ENCODE measurements around the gene PPP1R13B.

PPP1R13B gene

DNA sequence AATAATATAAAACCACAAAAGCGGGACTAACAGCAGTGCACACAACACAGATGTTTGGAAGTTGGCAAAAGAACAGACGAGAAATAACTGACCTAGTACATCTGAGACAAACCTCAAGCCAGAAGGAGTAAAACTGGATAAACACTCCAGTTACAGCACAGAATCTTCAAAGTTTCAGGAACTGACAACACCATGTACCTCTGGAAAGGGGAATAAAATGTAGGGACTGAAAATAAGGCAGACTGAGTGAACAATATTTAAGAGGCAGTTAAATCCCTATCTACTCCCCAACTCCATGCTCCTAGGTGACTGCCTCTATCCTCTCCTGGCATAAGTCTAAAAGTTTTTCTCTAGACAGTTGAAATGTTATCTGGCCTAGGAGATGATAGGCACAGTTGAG is 73.9 kb downstream of the PPP1R13B start:
- no peak for DNase-seq

DNA sequence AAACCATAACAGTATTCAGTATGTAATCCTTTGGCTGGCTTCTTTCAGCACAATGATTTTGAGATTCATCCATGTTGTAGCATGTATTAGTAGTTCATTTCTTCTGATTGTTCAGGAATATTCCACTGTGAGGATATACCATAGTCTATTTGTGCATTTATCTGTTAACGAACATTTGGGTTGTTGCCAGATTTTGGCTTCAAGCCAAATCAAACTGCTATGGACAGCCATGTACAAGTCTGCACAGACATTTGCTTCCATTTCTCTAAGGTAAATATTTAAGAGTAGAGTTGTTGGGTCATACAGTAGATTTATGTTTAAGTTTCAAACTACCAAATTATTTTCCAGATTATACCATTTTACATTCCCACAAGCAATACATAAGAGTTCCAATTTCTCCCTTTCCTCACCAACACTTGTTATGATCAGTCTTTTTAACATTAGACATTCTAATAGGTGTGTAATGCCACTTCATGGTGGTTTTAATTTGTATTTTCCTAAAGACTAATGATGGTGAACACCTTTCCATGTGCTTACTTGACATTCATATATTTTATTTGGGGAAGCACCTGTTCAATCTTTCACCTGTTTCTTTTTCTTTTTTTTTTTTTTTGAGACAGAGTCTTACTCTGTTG is 75.2 kb downstream of the PPP1R13B start:
- DNase-seq: no peak

GRCh38 chr14:103770902-103771301 is 76.5 kb downstream of the PPP1R13B start:
- DNase-seq: no peak

GRCh38 chr14:103770500-103770899 is 76.9 kb downstream of the PPP1R13B start:
- no peak for DNase-seq

- no peak for DNase-seq
Measured at GRCh38 chr14:103767336-103767894, 80.0 kb downstream of the PPP1R13B start.

GRCh38 chr14:103765526-103765925 is 81.8 kb downstream of the PPP1R13B start:
- no peak for DNase-seq

DNA sequence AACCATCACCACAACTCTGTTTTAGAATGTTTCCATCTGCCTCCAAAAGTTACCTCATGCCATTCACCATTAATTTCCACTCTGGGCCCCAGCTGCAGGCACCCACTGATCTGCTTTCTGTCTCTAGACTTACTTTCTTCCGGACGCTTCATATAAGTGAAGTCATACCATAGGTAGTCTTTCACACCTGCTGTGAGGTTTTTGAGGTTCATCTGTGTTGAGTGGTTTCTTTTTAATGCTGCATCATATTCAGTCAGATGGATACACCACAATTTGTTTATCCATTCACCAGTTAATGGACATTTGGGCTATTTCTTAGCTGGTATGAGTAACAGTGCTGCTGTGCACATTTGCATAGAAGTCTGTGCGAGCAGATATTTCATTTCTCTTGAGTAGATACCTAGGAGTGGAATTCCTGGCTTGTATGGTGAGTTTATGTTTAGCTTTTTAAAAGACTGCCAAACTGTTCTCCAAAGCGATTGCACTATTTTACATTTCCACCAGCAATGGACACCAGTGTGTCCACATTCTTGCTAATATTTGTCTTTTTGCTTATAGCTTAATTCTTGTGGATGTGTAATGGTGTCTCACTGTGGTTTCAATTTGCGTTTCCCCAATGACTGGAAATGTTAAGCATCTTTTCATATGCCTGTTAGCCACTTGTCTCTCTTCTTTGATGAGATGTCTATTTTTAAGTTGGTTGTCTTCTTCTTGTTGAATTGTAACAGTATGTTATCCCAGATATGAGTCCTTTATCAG is 83.5 kb downstream of the PPP1R13B start:
- no peak for DNase-seq

- DNase-seq: no peak
Measured at GRCh38 chr14:103762541-103762940, 84.8 kb downstream of the PPP1R13B start.

- no peak for DNase-seq
Measured at GRCh38 chr14:103762036-103762435, 85.3 kb downstream of the PPP1R13B start.

DNA sequence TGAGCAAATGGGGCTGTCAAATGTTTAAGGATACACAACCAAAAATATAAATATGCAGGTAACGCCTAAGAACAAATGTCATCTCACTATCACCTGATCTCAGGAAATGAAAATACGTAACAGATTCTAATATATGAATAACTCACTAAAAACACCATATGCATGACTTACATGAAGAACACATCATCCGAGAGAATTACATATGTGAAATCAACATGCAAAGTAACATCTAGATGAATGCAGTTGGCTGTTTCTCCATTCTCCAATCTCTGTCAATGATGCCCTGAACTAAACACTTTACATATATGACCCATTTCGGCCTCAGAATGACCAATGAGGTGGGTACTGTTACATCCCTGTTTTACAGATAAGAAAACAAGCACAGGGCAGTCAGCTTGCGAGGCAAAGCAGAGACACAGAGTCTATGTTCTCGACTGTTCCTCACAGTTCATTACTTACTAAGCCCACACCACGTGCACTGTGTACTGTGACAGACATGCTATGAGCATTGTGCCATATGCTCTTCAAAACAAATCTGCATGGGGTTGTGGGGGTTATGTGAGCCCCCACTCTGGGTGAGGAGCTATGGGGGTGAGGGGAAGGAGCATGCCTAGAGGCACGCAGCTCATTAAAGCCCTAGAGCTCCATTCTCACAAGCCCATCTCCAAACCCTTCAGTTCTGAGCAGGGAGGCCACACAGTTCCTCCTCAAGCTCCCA is 89.2 kb downstream of the PPP1R13B start:
- DNase-seq: no peak

DNA sequence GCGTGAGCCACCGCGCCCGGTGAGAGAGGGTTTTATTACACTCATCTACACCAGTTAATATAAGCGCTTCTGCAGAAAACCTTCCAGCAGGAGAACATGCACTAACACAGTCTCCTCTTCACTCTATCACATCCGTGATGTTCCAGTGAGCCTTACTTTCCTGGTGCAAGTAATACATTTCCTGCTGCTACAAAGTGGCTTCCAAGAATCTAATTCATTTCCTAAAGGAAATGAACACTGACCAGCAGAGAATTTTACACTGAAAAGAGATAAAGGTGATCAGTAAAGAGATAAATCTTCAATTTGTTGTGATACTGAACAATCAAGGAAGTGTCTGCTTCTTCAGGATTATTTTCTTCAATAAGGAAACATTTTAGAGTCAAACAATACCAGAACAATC is 92.3 kb downstream of the PPP1R13B start:
- no peak for DNase-seq

- DNase-seq: no peak
Measured at GRCh38 chr14:103753774-103754173, 93.6 kb downstream of the PPP1R13B start.

- DNase-seq: no peak
Measured at GRCh38 chr14:103749860-103750259, 97.5 kb downstream of the PPP1R13B start.

DNA sequence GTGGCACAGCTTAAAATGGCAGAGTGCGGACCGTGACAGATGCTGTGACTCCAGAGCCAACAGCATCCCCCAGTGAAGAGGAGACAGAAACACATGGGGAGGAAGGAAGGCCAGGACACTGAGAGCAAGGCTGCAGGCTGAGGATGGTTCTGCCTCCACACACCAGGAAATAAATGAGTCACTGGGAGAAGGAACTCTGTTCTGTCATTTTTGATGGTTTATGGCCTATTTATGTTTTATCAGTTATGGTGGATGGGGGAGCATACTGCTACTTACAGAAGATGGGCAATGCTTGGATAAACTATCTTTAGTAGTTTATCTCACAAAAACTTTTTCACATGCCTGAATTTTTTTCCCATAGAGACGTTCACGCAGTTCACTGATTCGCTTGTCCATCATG is 97.9 kb downstream of the PPP1R13B start:
- no peak for DNase-seq

DNA sequence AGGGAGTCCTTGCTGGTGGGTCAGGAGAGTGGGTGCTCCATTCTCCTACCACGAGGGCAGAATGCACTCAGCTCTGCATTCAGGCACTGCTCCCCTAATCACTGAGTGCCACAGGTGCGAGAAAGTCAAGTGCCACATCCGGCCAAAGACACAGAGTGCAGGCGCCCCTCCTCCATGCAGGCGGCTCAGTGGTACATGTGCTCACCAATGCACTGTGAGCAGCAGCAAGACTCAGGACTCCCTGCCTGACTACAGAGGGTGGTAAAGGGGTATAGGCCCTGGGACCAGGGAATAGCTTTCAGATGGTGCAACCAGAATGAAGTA is 98.9 kb downstream of the PPP1R13B start:
- DNase-seq: no peak

DNA sequence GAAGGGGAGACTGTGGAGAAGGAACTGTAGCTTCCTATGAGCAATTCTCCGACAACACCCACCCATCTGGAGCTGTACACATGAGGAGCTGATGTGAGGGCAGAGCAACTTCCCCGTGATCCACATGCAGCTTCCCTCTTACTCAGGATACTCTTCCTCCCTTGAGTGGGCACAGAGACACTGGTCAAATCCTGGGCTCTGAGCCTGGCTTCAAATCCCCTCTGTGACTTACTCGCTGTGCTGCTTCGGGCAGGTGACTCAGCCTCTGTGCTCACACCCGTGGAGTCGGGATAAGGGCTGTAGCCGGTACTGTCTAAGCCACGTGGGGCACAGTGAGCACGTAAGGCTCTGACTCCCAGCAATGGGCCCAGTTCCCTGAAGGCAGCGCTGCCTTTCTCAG is 100.7 kb downstream of the PPP1R13B start:
- DNase-seq: no peak

DNA sequence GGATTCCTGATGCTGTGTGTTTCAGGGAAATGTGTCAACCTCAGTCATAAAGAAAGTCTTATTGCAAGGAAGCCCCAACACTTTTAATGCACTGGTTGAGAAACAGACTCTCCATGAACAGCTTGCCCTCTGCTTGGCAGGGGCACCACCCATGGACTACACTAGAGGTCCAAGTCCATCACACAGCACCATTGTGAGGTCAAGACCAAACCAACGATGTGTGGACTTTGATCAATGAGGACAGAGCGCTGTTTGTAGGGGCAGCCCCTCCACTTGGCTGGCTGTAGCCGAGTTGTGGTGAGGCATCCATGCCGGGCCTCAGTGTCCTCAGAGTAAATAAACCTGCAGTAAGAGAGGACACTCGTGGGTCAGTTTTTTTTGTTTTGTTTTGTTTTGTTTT is 102.0 kb downstream of the PPP1R13B start:
- no peak for DNase-seq

- DNase-seq: no peak
Measured at GRCh38 chr14:103744621-103745395, 102.6 kb downstream of the PPP1R13B start.

GRCh38 chr14:103743691-103744090 is 103.7 kb downstream of the PPP1R13B start:
- DNase-seq: no peak

GRCh38 chr14:103742499-103743255 is 104.7 kb downstream of the PPP1R13B start:
- no peak for DNase-seq

DNA sequence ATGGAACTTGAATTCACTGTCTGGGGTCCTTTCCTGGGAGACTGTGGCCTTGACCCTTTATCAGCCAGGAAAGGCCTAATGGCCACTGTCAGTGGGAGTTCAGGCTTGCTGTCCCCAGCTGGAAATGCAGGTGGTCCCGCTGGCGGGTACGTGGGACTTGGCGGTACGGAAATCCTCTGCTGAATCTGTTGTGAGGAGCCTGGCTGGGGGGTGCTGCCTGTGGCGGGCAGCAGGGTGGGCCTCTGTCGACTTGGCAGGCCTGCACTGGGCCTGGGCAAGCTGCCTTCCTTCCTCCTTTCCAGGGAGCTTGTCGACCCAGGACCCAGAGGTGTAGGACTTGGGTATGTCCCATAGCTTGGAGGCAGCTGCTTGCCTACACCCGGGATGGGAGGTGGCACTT is 105.5 kb downstream of the PPP1R13B start:
- no peak for DNase-seq

DNA sequence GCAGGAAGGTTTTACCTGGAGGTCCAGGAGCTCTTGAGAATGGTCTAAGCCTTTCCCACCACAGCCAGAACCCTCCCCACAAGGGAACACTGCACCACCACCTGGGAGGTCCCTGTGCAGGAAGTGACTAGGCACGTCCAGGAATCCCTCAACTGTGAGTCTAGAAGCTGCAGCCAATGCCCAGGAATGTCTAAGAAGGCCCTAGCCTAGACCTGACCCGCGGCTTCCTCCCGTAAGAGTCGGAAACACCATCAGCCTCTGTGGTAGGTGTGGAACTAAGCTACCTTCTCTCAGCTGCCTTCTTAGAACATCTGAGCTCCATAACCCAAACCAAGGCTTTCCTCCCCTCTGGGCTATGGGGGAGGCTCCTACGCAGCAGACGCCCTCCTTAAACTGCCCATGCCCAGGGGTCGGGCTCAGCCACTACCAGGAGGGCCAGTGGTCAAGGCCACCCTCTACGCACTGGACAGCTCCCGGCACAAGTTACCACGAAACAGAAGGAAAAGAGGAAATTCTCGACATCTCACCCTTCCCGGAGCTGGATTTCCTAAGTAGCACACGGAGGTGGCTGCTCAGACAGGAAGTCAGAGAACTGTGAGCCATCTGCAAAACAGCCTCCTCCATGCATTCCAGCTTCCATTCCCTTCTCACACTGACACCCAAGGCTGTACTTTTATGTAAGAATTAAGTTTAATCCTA is 106.2 kb downstream of the PPP1R13B start:
- DNase-seq: no peak

Data from NCI-H345 (cell line).